ENCODE measurements around the gene CALM1.

Gene CALM1

GRCh38 chr14:90444077-90444696 lies 47.4 kb downstream of the CALM1 start:
- DNase-seq = no peak

GRCh38 chr14:90445011-90445410 lies 48.2 kb downstream of the CALM1 start:
- DNase-seq = no peak

- no peak for DNase-seq
Observed at GRCh38 chr14:90446405-90446804, 49.6 kb downstream of the CALM1 start.

- DNase-seq = no peak
Observed at GRCh38 chr14:90447720-90448497, 51.1 kb downstream of the CALM1 start.

GRCh38 chr14:90449411-90449810 lies 52.6 kb downstream of the CALM1 start:
- no peak for DNase-seq

- DNase-seq = no peak
Observed at GRCh38 chr14:90450151-90450550, 53.3 kb downstream of the CALM1 start.

- DNase-seq = no peak
Observed at GRCh38 chr14:90450667-90451066, 53.8 kb downstream of the CALM1 start.

GRCh38 chr14:90451443-90451842 lies 54.6 kb downstream of the CALM1 start:
- no peak for DNase-seq

GRCh38 chr14:90451961-90452360 lies 55.1 kb downstream of the CALM1 start:
- no peak for DNase-seq

GRCh38 chr14:90452366-90452765 lies 55.5 kb downstream of the CALM1 start:
- no peak for DNase-seq

- DNase-seq = no peak
Observed at GRCh38 chr14:90453401-90453951, 56.6 kb downstream of the CALM1 start.

GRCh38 chr14:90454041-90455000 lies 57.5 kb downstream of the CALM1 start:
- DNase-seq = no peak

- no peak for DNase-seq
Observed at GRCh38 chr14:90455100-90455571, 58.3 kb downstream of the CALM1 start.

GRCh38 chr14:90456551-90456950 lies 59.7 kb downstream of the CALM1 start:
- no peak for DNase-seq

- no peak for DNase-seq
Observed at GRCh38 chr14:90457186-90457585, 60.4 kb downstream of the CALM1 start.

Measured in T-helper 1 cell (primary cell).